NCI-H2196 treated with DMSO at 0.1 percent for 48 hours (cell line): ENCODE results near the gene NTM.

Source experiments
- DNase-seq: peaks from one replicate; lab custom pipeline; 2025; ENCODE audit not compliant: unreplicated experiment; lab: John Stamatoyannopoulos, UW

Gene NTM

DNA sequence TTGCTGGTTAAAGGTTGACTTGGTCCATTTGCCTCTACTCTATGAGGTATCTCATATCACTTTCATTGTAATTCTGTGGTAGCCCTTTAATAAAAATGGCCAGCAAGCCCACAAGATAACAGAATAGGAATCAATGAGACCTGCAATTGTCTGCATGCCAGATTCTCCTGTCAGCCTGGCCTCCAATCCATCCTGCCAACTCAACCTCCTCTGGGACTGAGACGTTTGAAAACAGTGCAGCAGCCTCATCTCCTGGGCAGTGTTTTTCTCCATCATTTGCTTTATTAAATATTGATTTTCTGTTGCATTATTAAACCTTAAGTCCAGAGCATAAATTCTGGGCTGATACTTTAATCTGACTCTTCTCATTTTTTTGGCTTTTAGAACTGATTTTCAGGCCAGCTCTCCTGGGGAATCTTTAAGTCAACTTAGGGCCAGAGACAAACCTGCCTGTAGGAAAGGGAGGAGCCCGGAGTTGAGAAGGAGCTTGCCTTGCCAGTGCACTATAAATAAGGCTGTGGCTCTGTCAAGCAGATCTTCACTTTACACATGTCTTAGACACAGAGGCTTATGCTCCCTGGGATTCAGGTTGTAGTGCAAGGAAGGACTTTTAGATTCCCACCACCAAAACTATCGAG lies 798.0 kb downstream of the NTM start:
- DNase-seq: no peak

GRCh38 chr11:132171031-132171430 lies 800.6 kb downstream of the NTM start:
- DNase-seq: no peak

GRCh38 chr11:132174362-132175255 lies 804.2 kb downstream of the NTM start:
- no peak for DNase-seq

DNA sequence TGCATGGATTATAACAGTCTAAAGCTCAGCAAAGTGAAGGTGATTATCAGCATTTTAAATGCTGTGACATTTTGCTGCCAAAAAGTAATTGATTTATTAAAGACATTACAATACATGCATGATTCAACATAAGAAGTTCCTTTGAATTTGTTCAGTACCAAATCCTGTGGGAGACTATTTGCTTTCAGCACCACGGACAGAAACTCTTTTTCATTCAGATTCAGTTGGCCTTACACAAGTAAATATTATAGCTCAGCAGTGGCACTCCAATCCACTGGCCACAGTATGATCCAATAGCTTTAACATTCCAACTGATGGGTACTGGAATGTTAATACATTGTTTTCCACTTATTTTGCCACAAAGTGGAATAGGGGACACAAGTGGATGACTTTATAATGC lies 806.7 kb downstream of the NTM start:
- DNase-seq: no peak

DNA sequence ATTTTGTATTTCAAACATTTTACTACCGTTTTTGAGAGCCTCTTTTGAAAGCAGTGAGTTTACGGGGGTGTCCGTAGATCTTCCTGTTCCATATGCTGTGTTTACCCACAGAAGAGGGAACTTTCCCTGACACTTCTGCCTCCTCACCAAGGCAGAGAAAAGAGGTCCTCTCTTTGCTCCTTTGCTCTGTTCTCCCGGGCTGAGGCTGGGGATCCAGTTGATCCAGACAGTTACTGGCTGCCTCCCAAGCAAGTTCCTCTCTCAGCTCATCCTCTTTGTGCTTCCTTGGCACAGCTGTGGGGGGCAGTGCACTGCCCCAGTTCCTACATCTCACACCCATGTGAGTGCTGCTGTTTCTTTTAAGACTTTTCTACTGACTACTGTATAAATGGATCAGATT lies 813.7 kb downstream of the NTM start:
- DNase-seq: no peak

DNA sequence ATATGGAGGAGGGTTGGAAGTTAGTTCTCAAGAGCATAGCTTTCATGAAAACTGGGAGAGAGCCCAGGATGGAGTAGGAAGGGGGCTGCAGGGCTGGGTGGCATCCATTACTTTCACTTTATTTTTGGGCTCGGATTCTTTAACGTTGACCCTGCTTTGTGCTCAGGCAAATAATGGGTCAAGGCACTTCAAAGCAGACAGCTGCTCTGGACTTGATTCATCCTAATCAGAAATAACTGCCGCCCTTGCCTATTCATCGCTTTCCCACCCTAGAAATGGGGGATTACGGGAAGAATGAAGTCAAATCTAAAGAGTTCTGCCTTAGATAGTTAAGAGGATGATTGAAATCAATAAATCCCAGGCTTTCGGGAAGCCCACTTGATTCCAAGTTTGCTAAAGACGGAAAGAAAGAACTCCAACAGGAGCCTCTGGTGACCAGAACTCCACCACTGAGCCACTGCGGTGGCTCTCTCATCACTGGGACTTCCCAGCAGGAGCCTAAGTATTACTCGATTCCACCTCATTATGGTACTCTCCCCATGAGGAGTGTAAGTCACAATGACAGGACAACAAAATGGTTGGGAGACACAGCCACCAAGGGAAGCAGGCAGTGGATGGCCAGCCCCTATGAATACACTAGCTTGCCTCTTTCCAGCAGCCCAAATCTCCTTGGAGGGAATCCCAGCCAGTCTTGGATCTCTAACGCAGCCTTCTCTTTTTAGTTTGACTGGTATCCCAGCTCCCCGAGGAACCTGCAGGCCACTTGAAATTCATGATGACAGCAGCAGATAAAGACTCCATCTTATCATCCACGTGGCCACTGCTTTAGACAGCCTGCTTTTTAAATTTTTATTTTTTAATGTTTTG lies 815.5 kb downstream of the NTM start:
- no peak for DNase-seq

- no peak for DNase-seq
Observed at GRCh38 chr11:132186699-132187098, 816.3 kb downstream of the NTM start.

DNA sequence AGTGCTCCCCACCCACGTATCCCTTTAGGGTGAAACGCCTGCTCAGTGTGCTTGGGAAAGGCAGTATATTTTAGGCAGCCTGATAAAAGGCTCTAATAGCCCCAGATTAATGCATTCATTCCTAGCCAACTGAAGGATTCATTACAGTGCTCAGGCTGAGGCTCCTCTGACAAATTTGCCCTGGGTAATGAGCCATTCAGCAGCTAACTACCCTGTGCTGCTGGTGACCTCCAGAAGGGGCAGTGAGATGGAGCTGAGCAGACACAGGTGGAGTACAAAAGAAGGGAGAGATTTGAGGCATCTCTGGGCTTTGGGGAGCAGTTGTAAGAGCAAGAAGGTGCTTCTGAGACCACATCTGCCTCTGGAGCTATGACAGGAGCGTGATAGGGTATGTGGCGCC lies 817.0 kb downstream of the NTM start:
- DNase-seq: no peak

GRCh38 chr11:132187814-132188213 lies 817.4 kb downstream of the NTM start:
- no peak for DNase-seq

DNA sequence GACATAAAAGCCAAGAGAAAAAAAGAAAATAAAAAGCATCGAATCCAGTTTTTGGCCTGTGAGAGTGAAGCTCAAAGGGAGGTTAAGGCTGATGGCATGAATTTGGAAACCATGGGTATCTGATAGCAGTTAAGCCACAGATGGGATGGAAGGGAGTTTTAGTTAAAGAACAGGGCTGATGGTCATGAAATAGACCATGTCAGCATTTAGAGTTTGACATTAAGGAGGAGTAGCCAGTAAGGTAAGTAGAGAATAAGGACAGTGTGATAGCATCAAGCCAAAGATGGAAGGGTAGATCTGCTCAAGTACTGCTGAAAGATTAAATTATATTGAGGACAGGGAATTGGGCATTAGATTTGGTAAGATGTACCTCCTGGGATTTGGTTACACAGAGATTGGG lies 826.5 kb downstream of the NTM start:
- no peak for DNase-seq

DNA sequence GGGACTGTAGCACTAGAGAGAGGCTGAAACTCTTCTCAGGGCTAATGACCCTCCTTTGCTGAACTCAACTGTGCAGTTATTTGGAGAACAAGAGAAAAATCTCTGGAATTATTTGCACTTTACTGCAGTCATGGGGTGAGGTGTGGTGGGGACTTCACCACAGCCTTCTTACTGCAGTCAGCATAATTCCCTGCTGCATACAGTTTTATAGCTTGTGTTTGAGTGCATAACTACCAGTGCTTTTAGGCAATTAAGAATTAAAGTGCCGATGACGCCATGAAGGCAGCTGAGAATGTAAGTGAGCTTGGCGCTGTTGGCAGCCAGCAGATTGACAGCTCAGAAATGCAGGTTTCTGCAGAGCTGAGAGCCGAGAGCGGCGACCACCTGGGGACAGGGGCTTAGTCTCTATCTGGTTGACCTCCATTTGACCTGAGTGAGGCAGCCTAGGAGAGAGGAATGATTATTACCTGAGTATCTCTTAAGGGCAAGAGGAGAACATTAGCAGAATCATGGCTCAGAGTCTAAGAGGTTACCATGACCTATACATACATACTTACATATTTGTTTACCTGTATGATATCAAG lies 830.0 kb downstream of the NTM start:
- DNase-seq: no peak

DNA sequence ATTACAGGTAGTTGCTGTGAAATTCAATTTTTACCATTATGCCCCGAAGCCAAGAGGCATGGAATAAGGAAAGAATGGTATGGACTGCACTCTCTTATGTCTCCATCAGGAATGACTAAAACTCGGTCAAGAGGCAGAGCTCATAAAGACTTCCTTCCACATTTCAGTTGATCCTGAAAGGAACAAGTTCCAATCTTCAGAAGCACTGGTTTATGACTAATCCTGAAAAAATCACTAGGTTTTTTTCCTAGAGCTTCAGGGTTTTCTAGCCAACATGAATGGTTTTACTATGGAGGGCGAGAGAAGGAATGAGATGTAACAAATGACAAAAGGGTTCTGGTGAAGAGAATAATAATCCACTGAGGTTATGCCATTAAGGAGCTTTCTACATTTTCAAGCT lies 832.2 kb downstream of the NTM start:
- DNase-seq: no peak

GRCh38 chr11:132205006-132205405 lies 834.6 kb downstream of the NTM start:
- DNase-seq: no peak

GRCh38 chr11:132205496-132205895 lies 835.1 kb downstream of the NTM start:
- no peak for DNase-seq

- DNase-seq: no peak
Observed at GRCh38 chr11:132206993-132207392, 836.6 kb downstream of the NTM start.

DNA sequence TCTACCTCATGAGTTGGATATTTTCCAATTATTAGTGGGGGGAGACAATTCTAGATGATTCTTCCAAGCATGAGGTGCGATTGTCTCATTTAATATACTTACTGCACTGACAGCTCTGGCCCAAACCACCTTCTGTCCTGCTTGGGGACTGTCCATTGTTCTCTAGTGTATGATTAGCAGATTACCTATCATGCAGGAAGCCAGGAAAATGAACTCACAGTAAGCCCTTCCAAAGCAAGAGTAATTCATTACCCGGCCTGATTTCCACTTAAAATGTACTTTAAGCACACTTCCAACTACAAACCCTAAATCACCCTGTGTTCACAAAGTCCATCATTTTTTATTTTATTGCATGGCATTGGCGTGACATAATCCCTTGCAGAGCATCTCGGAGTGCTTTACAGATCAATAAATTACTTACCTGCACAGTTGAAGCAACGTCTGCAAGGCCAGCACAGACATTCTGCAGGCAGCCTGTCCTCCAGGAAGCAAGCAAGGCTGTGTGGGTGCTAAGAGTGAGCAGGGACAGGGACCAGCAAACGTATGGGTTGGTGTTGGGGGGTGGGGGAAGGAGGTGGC lies 838.2 kb downstream of the NTM start:
- no peak for DNase-seq

DNA sequence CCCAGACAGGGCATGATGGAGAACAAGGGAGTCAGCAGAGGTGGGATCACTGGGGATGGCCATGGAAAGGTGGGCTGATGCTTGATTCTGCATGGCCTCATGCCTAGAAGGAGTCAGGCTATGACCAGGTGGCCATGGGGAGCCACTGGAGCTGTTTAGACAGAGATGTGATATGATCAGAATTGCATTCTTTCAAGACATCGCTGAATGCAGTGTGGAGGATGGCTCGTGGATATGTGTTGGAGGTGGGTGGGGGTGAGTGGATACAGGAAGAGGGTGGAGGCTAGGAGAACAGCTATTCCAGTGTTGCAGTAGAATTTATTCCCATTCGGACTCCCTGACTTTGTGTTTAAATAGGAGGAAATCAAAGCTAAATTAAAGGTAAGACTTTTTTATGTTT lies 841.1 kb downstream of the NTM start:
- no peak for DNase-seq

DNA sequence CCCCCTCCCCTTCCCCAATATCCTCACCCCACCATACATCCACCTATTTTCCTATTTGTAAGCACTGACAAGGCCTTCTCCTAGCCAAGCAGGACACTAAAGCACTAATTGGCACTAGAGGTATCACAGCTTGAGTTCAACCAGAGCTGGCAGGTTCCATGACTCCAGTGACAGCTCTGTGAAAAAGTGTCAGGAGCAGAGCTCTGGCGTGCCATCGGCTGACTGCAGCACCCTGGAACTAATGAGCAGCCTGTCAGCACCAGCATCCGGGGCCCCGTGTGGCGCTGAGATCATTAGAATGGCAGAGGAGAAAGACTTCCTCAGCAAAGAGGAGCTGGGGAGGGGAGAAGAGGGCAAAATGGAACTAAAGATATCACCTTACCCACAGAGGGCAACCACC lies 847.4 kb downstream of the NTM start:
- no peak for DNase-seq

DNA sequence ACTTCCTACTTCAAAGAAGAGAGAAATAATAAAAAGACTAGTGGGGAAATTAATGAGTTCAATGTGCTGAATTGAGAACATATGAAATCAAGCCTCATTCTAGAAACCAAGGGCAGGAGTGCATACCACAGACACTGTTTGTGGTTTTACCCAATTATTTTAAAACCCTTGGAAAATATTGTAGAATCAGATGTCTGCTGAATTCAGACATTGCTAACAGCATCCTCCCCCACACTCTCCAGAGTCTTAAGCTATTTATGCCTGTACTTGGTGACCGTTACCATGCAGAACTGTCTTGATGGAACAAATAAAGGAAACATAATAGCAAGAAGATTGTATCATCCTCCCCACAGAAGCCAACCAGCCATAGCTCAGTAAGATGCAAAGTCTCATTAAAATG lies 850.1 kb downstream of the NTM start:
- DNase-seq: no peak

GRCh38 chr11:132222345-132222744 lies 851.9 kb downstream of the NTM start:
- no peak for DNase-seq

DNA sequence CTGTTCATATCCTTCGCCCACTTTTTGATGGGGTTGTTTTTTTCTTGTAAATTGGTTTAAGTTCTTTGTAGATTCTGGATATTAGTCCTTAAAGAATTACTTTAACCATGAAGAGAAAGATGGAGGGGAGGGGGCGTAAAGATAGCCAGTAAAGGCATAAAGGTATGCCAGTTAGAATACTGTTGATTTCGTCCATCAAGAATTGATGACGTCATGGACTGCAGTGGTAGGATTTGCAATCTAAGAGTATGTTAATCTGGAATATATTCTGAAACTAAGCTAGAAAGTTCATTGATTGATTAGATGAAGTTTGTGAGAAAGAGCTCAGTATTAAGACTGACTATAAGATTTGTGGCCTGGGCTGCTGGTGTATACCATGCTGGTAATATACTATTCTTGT lies 856.1 kb downstream of the NTM start:
- DNase-seq: no peak
